Kidney epithelial cell (primary cell): ENCODE results near the gene CCDC187. TPM values are rescaled to one million over a fixed set of nuclear protein-coding genes. Genes with fewer than 3 reads are reported as not detected.

Source experiments
- DNase-seq: peaks from one replicate; pipeline ENCODE4 v3.0.0-alpha.2; 2010; ENCODE audit warnings: low read depth
- H3K27me3 ChIP-seq: 2 replicates; pipeline ENCODE4 v1.6.0; 2011; ENCODE audit warnings: low read length; ENCODE audit not compliant: control insufficient read depth, insufficient read depth
- H3K36me3 ChIP-seq: 2 replicates; pipeline ENCODE4 v1.5.1; 2011; ENCODE audit warnings: low read length; ENCODE audit not compliant: control insufficient read depth, insufficient read depth
- H3K4me3 ChIP-seq: 2 replicates; pipeline ENCODE4 v1.5.1; 2011; ENCODE audit warnings: low read depth, mild to moderate bottlenecking, control low read depth, low read length
- CTCF ChIP-seq: IDR thresholded peaks from 2 replicates; pipeline ENCODE4 v1.5.1; 2011; ENCODE audit warnings: mild to moderate bottlenecking, moderate library complexity, low read length, control low read depth, inconsistent platforms; ENCODE audit not compliant: insufficient read depth, poor library complexity, severe bottlenecking
- total RNA-seq: library from RNA; depleted of rRNA; stranded (reverse); fragments of >200 nt; gene quantifications from 2 replicates; pipeline ENCODE4 v1.2.3, GENCODE V29; 2015

The CCDC187 gene
- total RNA-seq, 1 donor from 2014 or later: 0.04 TPM

GRCh38 chr9:136245219-136246150 is 58.4 kb downstream of the CCDC187 start, which contains the start of gene QSOX2:
Gene QSOX2 (minus strand): TSS chr9:136245812. CDS start chr9:136245803, 9 bp downstream.
- no peak for DNase-seq
- H3K4me3 ChIP-seq: peak within 1 kb of the TSS; percentile 69
- no peaks in the 10 kb centered on the region for H3K36me3 ChIP-seq
- TF ChIP-seq CTCF: no peak
- peaks cover 29% of the 10 kb centered on the region for H3K27me3 ChIP-seq

GRCh38 chr9:136244969-136245218 is 59.0 kb downstream of the CCDC187 start:
- no peaks in the 10 kb centered on the region for H3K36me3 ChIP-seq
- H3K4me3 ChIP-seq: peak overlapping the region; percentile 69
- TF ChIP-seq CTCF: no peak
- DNase-seq: no peak
- peaks cover 25% of the 10 kb centered on the region for H3K27me3 ChIP-seq

GRCh38 chr9:136244122-136244968 is 59.5 kb downstream of the CCDC187 start:
- no peak for DNase-seq
- no peak for TF ChIP-seq CTCF

GRCh38 chr9:136243631-136244030 is 60.3 kb downstream of the CCDC187 start:
- no peak for TF ChIP-seq CTCF
- no peak for DNase-seq

More at GRCh38 chr9:136244122-136244968, 59.5 kb downstream of the CCDC187 start:
- peaks cover 20% of the 10 kb centered on the region for H3K27me3 ChIP-seq
- H3K36me3 ChIP-seq: no peaks in the 10 kb centered on the region
- H3K4me3 ChIP-seq: peak overlapping the region; percentile 69

GRCh38 chr9:136242918-136243525 is 60.9 kb downstream of the CCDC187 start:
- Histone ChIP-seq H3K27me3 (peaks cover 14% of the 10 kb centered on the region), H3K4me3 (no peak overlapping the region), H3K36me3 (no peaks in the 10 kb centered on the region)
- DNase-seq: no peak
- TF ChIP-seq CTCF: no peak

More at GRCh38 chr9:136243631-136244030, 60.3 kb downstream of the CCDC187 start:
- H3K36me3 ChIP-seq: no peaks in the 10 kb centered on the region
- H3K4me3 ChIP-seq: no peak overlapping the region
- peaks cover 15% of the 10 kb centered on the region for H3K27me3 ChIP-seq
